Natural killer cell (primary cell): ENCODE measurements around the gene SORBS2. TPM values are rescaled to one million over a fixed set of nuclear protein-coding genes. Genes with fewer than 3 reads are reported as not detected.

ENCODE experiments used
- ATAC-seq, 3 donors: fragments of 150-1000 bp in 2 of 3; fragments of 200-7000 bp in 1 of 3; cut with Tn5 transposase; 1 replicate in 1 of 3; 2 replicates in 2 of 3; pipeline ENCODE4 v1.10.0; 2021; ENCODE audit warnings: mild to moderate bottlenecking in 2 of 3, moderate library complexity in 2 of 3
- DNase-seq, 2 donors: peaks; one replicate each; pipeline versions ENCODE4 v3.0.0 to v3.0.0-alpha.2; 2013 to 2021; ENCODE audit warnings: mixed read lengths in 1 of 2
- H3K27ac ChIP-seq: one replicate; pipeline ENCODE4 v1.5.1; 2013; ENCODE audit warnings: mild to moderate bottlenecking, low read length
- H3K27me3 ChIP-seq: one replicate; pipeline ENCODE4 v1.6.1; 2013; ENCODE audit warnings: low read length; ENCODE audit not compliant: control insufficient read depth, insufficient read depth
- H3K36me3 ChIP-seq: one replicate; pipeline ENCODE4 v1.6.1; 2013; ENCODE audit warnings: low read length; ENCODE audit not compliant: control insufficient read depth, insufficient read depth
- H3K4me1 ChIP-seq: one replicate; pipeline ENCODE4 v1.6.1; 2013; ENCODE audit warnings: low read length; ENCODE audit not compliant: control insufficient read depth, insufficient read depth
- H3K4me3 ChIP-seq: one replicate; pipeline ENCODE4 v1.5.1; 2013; ENCODE audit warnings: low read length
- H3K9me3 ChIP-seq: one replicate; pipeline ENCODE4 v1.6.1; 2013; ENCODE audit warnings: low read length; ENCODE audit not compliant: control insufficient read depth, insufficient read depth
- H3K27ac Mint-ChIP-seq, 2 donors: one replicate each; pipeline ENCODE4 v1.8.0; 2022; ENCODE audit warnings: mild to moderate bottlenecking in 2 of 2, mixed read lengths in 2 of 2, moderate library complexity in 1 of 2
- H3K27me3 Mint-ChIP-seq, 2 donors: one replicate each; pipeline ENCODE4 v1.8.0; 2022; ENCODE audit warnings: low read depth in 2 of 2, mixed read lengths in 2 of 2
- H3K36me3 Mint-ChIP-seq: one replicate; pipeline ENCODE4 v1.8.0; 2022; ENCODE audit warnings: mixed read lengths
- H3K4me1 Mint-ChIP-seq, 2 donors: one replicate each; pipeline ENCODE4 v1.8.0; 2022; ENCODE audit warnings: mixed read lengths in 2 of 2
- H3K4me3 Mint-ChIP-seq: one replicate; pipeline ENCODE4 v1.8.0; 2022; ENCODE audit warnings: mild to moderate bottlenecking, moderate library complexity, mixed read lengths
- H3K9me3 Mint-ChIP-seq, 2 donors: one replicate each; pipeline ENCODE4 v1.8.0; 2022; ENCODE audit warnings: mixed read lengths in 2 of 2
- WGBS: methylation state at CpG from one replicate; pipeline ENCODE4 v1.1.7; 2013; ENCODE audit warnings: missing lambda C conversion rate; ENCODE audit not compliant: insufficient coverage; 5-methylcytosine and 5-hydroxymethylcytosine counted together
- intact Hi-C: fragments of 100-400 bp; cut with micrococcal nuclease; formaldehyde crosslinking; loops from one replicate; pipeline ENCODE4 v1.14.2; 2022
- total RNA-seq, 4 donors: library from RNA; stranded (reverse); fragments of 120-200 nt in 1 of 4; gene quantifications; one replicate each; pipeline versions ENCODE4 v1.2.3 to v1.2.4, GENCODE V29; 2013 to 2022
- TF ChIP-seq, protein P1 (sequence below): fragments of 200-600 bp; IDR thresholded peaks from one replicate; pipeline ENCODE4 v1.8.0; 2022; ENCODE audit warnings: antibody characterized with exemption

Gene SORBS2
- total RNA-seq, 3 donors from 2014 or later (not counting 1 experiment from before 2014, with no cell fraction given): 10.2 to 15.6 (median 13.5) TPM

DNA sequence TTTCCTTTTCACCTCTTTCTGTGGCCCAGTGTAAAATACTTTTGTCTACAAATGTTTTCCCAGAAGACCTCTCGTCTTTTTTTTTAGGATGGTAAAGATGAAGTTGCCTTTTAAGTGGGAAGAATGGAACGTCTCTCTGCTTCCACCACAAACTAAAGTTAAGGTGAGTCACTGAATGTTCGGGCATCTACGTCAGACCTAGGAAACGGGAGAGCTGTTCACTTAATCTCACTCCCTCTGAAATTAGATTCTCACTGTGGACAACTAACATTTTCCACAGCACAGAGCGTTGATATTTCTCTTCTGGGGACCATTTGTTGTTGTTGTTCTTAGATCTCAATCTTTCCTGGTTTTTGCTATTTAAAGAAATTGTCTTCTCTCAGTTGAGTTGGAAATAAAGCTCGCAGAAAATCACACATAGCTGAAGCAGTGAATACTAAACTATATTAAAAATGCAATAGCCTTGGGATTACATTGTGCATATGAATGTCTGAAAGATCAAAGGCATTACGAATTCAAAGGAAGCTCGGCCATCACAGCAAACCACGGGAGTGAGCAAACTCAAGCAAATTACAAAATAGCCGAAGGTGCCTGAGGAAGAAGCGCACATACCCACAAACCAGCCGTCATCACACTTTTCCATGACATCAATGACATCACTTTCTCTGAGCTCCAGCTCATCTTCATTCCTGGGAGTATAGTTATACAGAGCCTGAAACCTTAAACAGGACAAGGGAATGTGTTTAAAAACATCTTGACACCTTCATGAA lies 222.7 kb downstream of the SORBS2 start:
- H3K4me3 Mint-ChIP-seq: no peak overlapping the region
- peaks cover 5% of the 10 kb centered on the region for H3K36me3 Mint-ChIP-seq
- Histone ChIP-seq H3K27me3 (peaks cover 5% of the 10 kb centered on the region), H3K9me3 (no peaks in the 10 kb centered on the region), H3K27ac (no peak overlapping the region), H3K4me3 (no peak overlapping the region), H3K36me3 (no peaks in the 10 kb centered on the region), H3K4me1 (peaks cover 9% of the 10 kb centered on the region)
- TF ChIP-seq, protein P1, sequence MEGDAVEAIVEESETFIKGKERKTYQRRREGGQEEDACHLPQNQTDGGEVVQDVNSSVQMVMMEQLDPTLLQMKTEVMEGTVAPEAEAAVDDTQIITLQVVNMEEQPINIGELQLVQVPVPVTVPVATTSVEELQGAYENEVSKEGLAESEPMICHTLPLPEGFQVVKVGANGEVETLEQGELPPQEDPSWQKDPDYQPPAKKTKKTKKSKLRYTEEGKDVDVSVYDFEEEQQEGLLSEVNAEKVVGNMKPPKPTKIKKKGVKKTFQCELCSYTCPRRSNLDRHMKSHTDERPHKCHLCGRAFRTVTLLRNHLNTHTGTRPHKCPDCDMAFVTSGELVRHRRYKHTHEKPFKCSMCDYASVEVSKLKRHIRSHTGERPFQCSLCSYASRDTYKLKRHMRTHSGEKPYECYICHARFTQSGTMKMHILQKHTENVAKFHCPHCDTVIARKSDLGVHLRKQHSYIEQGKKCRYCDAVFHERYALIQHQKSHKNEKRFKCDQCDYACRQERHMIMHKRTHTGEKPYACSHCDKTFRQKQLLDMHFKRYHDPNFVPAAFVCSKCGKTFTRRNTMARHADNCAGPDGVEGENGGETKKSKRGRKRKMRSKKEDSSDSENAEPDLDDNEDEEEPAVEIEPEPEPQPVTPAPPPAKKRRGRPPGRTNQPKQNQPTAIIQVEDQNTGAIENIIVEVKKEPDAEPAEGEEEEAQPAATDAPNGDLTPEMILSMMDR: no peak
- peaks cover 29 to 66% of the 10 kb centered on the region in 2 donors for H3K27me3 Mint-ChIP-seq
- DNase-seq: no peak
- no peaks in the 10 kb centered on the region for H3K9me3 Mint-ChIP-seq
- ATAC-seq: no peak
- peaks cover 12% of the 10 kb centered on the region in 2 donors for H3K4me1 Mint-ChIP-seq
- intact Hi-C loops: no loop called here
- no peak overlapping the region for H3K27ac Mint-ChIP-seq
- WGBS: 87% methylated on average over 11 of the region's 13 CpGs

DNA sequence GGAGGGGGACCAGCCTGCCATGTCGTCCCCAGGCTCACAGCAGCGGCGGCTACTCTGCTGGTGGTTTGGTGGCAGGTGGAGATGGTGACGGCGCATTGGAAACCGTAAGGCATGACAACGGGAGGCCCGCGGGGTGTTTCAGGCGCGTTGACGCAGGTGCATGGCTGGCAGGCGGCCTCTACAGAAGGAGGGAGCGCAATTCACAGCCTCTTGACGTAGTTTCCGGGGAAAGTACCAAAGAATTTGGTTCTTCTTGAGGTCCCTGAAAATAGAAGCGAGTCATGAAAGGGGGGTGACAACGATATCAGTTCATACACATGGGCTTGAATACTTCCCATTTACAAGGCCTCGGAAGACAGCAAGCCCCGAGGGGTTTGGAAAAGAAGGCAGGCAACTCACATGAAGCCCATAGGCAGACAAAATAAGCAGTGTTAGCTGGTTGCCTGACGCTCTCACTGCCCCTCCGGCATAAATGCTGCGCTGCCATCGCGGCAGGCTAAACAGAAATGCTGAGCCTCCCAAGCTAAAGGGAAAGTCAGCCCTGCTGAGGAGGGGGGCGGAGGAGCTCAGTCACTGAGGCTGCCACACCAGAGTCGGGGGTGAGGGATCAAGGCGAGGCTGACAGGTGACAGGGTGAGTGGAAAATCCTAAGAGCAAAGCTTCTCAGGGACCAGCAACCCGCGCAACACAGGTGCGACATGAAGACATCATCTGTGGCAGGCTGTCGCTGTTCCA lies 224.4 kb downstream of the SORBS2 start:
- H3K4me3 Mint-ChIP-seq: peak overlapping the region; percentile 62
- Histone ChIP-seq H3K4me3 (no peak overlapping the region), H3K4me1 (peaks cover 9% of the 10 kb centered on the region), H3K27ac (no peak overlapping the region), H3K27me3 (peaks cover 5% of the 10 kb centered on the region), H3K9me3 (no peaks in the 10 kb centered on the region), H3K36me3 (no peaks in the 10 kb centered on the region)
- DNase-seq (peak; percentile 36 to 83), ATAC-seq (peak; percentile 74 to 91 (median 90))
- H3K27ac Mint-ChIP-seq: peak overlapping the region; percentile 70 to 78
- H3K9me3 Mint-ChIP-seq: no peaks in the 10 kb centered on the region
- peaks cover 29 to 62% of the 10 kb centered on the region in 2 donors for H3K27me3 Mint-ChIP-seq
- peaks cover 5% of the 10 kb centered on the region for H3K36me3 Mint-ChIP-seq
- H3K4me1 Mint-ChIP-seq: peaks cover 12% of the 10 kb centered on the region in 2 donors
- intact Hi-C loops: no loop called here
- 19% methylated on average over 32 of the region's 32 CpGs for WGBS
- TF ChIP-seq, protein P1: no peak

DNA sequence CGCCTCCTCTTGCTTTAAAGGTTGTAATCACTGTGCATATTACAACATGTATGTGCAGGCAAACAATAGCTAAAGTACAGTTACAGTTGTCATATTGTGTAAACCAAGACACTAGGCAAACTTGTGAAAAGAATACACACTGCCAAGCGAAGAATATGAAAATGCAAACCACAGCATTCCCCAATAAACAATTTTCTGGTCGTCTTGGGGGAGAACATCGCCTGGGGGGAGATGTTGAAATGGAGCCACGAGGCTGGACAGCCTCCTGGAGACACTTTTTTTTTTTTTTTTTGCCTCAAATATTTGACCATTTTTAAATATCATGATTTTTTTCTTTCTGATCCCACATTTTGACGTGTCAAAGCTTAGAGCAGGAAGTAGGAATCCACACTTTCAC lies 225.0 kb downstream of the SORBS2 start:
- Mint-ChIP-seq H3K4me1 (peaks cover 12% of the 10 kb centered on the region in 2 donors), H3K9me3 (no peaks in the 10 kb centered on the region), H3K27ac (peak overlapping the region; percentile 70 to 78), H3K4me3 (peak overlapping the region; percentile 62), H3K36me3 (peaks cover 5% of the 10 kb centered on the region), H3K27me3 (peaks cover 33 to 62% of the 10 kb centered on the region in 2 donors)
- Histone ChIP-seq H3K4me1 (peaks cover 9% of the 10 kb centered on the region), H3K9me3 (no peaks in the 10 kb centered on the region), H3K36me3 (no peaks in the 10 kb centered on the region), H3K27me3 (peaks cover 5% of the 10 kb centered on the region), H3K27ac (no peak overlapping the region), H3K4me3 (no peak overlapping the region)
- 43% methylated on average over 3 of the region's 6 CpGs for WGBS
- ATAC-seq: no peak
- intact Hi-C loops: no loop called here
- TF ChIP-seq, protein P1: no peak
- no peak for DNase-seq
